Measurements from ENCODE around the gene TERT. TPM values are rescaled to one million over a fixed set of nuclear protein-coding genes. Genes with fewer than 3 reads are reported as not detected.

Gene TERT
- total and polyA plus RNA-seq, 2 of the 13 experiments (the other 11 are each of a cell fraction or from before 2014, with no cell fraction given), result 4.3 to 5.9 TPM

DNA sequence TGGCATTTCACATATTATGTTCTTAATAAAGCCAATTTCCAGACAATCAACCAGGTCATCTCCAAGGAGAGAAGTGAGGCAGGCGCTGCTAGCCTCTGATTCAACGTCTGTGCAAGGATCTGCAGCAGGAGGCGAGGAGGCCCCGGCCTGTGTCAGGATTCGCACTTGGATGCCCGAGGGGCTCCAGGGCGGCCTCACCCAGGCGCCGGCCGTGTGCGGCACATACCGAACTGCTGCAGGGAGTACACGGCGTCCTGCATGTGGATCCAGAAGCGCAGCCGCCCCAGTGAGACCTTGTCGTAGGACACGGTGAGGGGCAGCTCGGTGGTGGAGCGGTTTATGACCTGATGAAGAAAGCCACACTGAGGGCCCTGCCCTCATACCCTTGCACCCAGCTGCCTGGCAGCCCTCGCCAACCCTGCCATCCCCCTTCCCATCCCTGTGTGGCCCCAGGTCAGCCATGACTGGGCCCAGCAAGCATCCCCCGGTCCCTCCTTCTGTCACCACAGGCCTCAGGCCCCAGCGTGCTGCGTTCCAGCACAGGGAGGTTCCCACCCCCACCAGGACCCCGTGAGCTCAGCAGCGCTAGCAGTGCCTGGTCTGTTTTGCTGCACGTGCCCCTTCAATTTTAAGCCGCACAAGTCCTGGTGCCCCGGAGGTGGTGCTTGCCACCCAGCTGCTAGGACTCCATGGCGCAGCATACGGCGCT lies 40.1 kb upstream of the TERT start:
- no peak for DNase-seq (ENCODE audit: low spot score)
- Histone ChIP-seq H3K79me2 (ENCODE audit: insufficient read depth, low read length) (no peaks in the 10 kb centered on the region), H3K36me3 (replicated peaks in 1 of 2; ENCODE audit: control insufficient read depth in 1 of 2, insufficient read depth in 2 of 2, low read length in 2 of 2) (peaks cover 36 to 72% of the 10 kb centered on the region in 2 experiments; a peak in 4 of 5 replicates), H3K27me3 (ENCODE audit: control insufficient read depth in 1 of 2, insufficient read depth in 2 of 2, low read length in 2 of 2) (no peaks in the 10 kb centered on the region), H3K27ac (ENCODE audit: extremely low read length, insufficient read depth, low read length) (no peak overlapping the region), H4K20me1 (ENCODE audit: insufficient read depth, low read length) (peaks cover 10% of the 10 kb centered on the region; the same call in 1 of the 2 replicates), H2AFZ (ENCODE audit: low read length) (no peak overlapping the region), H3K4me2 (ENCODE audit: low read depth, low read length) (no peak overlapping the region), H3K9me3 (ENCODE audit: low read length) (no peaks in the 10 kb centered on the region), H3K4me3 (replicated peaks in 1 of 3; ENCODE audit: insufficient read depth in 1 of 3, low read depth in 2 of 3, low read length in 3 of 3) (no peak overlapping the region), H3K4me1 (ENCODE audit: insufficient read depth, low read length) (no peaks in the 10 kb centered on the region), H3K9ac (ENCODE audit: insufficient read depth, low read depth, low read length) (no peak overlapping the region)
- no peak for FAIRE-seq
- TF ChIP-seq ZNF329 (CRISPR knock-in tag; IDR thresholded peaks at IDR 0.05; ENCODE audit: low read depth), result no peak
- 0 out of 2 replicates have a peak, but pooled peaks have one; percentile 15 for TF ChIP-seq RBFOX2 (IDR thresholded peaks at IDR 0.05; ENCODE audit: low read depth, low read length)
- TF ChIP-seq AGO2 (optimal IDR thresholded peaks at IDR 0.05; ENCODE audit: low read depth, low read length), result peak; percentile 40
- BruUV-seq (replicated peaks), result no TSS peak
- in situ Hi-C loops (cut with HindIII; ENCODE audit: extremely low pct_ligation_motif_present, low pct_unique_long_range_greater_than_20kb), result no loop called here
- ChIA-PET CTCF (ENCODE audit: low intra/inter-chr PET ratio, low total read pairs) (no interaction called here), POLR2A (no interaction called here)
- 99% methylated on average over 26 of the region's 32 CpGs for WGBS (ENCODE audit: low lambda C conversion rate)
- intact Hi-C loops (cut with micrococcal nuclease; ENCODE audit: unreplicated experiment), result no loop called here
- no peak for ATAC-seq

DNA sequence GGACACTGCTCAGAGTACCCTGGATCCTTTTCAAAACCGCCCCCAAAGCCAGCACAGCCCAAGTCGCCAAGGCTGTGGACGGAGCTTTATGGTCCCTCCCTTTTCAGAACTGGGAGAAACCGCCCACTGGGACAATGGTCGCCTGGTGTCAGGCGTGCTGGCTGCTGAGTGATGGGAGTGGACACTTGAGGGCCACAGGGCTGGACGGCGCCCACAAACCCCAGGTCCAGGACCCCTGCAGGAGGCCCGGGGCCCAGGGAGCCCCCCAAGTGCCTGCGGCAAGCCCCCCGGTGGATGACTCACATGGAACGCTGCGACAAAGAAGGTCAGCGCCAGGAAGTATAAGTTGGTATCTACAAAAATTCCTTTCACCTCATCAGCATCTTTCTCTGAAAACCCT lies 39.1 kb upstream of the TERT start:
- H3K9ac ChIP-seq (ENCODE audit: insufficient read depth, low read depth, low read length), result no peak overlapping the region
- DNase-seq (ENCODE audit: low spot score) (no peak), ATAC-seq (no peak), FAIRE-seq (no peak)
- H3K4me2 ChIP-seq (ENCODE audit: low read depth, low read length), result no peak overlapping the region
- intact Hi-C loops (cut with micrococcal nuclease; ENCODE audit: unreplicated experiment) (no loop called here), in situ Hi-C loops (cut with HindIII; ENCODE audit: extremely low pct_ligation_motif_present, low pct_unique_long_range_greater_than_20kb) (no loop called here)
- TF ChIP-seq, protein P1, sequence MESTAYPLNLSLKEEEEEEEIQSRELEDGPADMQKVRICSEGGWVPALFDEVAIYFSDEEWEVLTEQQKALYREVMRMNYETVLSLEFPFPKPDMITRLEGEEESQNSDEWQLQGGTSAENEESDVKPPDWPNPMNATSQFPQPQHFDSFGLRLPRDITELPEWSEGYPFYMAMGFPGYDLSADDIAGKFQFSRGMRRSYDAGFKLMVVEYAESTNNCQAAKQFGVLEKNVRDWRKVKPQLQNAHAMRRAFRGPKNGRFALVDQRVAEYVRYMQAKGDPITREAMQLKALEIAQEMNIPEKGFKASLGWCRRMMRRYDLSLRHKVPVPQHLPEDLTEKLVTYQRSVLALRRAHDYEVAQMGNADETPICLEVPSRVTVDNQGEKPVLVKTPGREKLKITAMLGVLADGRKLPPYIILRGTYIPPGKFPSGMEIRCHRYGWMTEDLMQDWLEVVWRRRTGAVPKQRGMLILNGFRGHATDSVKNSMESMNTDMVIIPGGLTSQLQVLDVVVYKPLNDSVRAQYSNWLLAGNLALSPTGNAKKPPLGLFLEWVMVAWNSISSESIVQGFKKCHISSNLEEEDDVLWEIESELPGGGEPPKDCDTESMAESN (CRISPR knock-in tag; conservative IDR thresholded peaks at IDR 0.05), result no peak
- TF ChIP-seq NONO (IDR thresholded peaks at IDR 0.05) (no peak), NONO (CRISPR knock-in tag; conservative IDR thresholded peaks at IDR 0.05) (no peak), RBFOX2 (IDR thresholded peaks at IDR 0.05; ENCODE audit: low read depth, low read length) (0 out of 2 replicates have a peak, but pooled peaks have one; percentile 24)
- WGBS (ENCODE audit: low lambda C conversion rate), result 98% methylated on average over 11 of the region's 14 CpGs
- ChIA-PET CTCF (ENCODE audit: low intra/inter-chr PET ratio, low total read pairs) (no interaction called here), POLR2A (no interaction called here)
- H3K27me3 ChIP-seq (ENCODE audit: control insufficient read depth in 1 of 2, insufficient read depth in 2 of 2, low read length in 2 of 2), result no peaks in the 10 kb centered on the region
- H3K79me2 ChIP-seq (ENCODE audit: insufficient read depth, low read length), result no peaks in the 10 kb centered on the region
- H3K36me3 ChIP-seq (replicated peaks in 1 of 2; ENCODE audit: control insufficient read depth in 1 of 2, insufficient read depth in 2 of 2, low read length in 2 of 2), result peaks cover 35 to 69% of the 10 kb centered on the region in 2 experiments; a peak in 4 of 5 replicates
- peaks cover 10% of the 10 kb centered on the region for H4K20me1 ChIP-seq (ENCODE audit: insufficient read depth, low read length)
- BruUV-seq (replicated peaks), result no TSS peak
- no peak overlapping the region for H2AFZ ChIP-seq (ENCODE audit: low read length)
- H3K9me3 ChIP-seq (ENCODE audit: low read length), result no peaks in the 10 kb centered on the region
- H3K4me1 ChIP-seq (ENCODE audit: insufficient read depth, low read length), result no peaks in the 10 kb centered on the region
- H3K4me3 ChIP-seq (replicated peaks in 1 of 3; ENCODE audit: insufficient read depth in 1 of 3, low read depth in 2 of 3, low read length in 3 of 3), result no peak overlapping the region
- no peak overlapping the region for H3K27ac ChIP-seq (ENCODE audit: extremely low read length, insufficient read depth, low read length)

Data from HepG2 (cell line).